ENCODE data around the gene PIWIL1.

PIWIL1 gene

GRCh38 chr12:130347588-130347987, 9.9 kb downstream of the PIWIL1 start:
- DNase-seq = no peak
- no peak for TF ChIP-seq CTCF (IDR thresholded peaks at IDR 0.05)
- Mint-ChIP-seq H3K27me3 (ENCODE audit: low read depth, poor library complexity) (peaks cover 12% of the 10 kb centered on the region), H3K9me3 (no peaks in the 10 kb centered on the region), H3K4me3 (no peak overlapping the region), H3K27ac (no peak overlapping the region), H3K36me3 (ENCODE audit: low read depth) (no peaks in the 10 kb centered on the region), H3K4me1 (peaks cover 16% of the 10 kb centered on the region)

- Mint-ChIP-seq H3K36me3 (ENCODE audit: low read depth) (no peaks in the 10 kb centered on the region), H3K27ac (no peak overlapping the region), H3K27me3 (ENCODE audit: low read depth, poor library complexity) (peaks cover 20% of the 10 kb centered on the region), H3K4me3 (no peak overlapping the region), H3K9me3 (no peaks in the 10 kb centered on the region), H3K4me1 (peaks cover 28% of the 10 kb centered on the region)
- no peak for DNase-seq
- no peak for TF ChIP-seq CTCF (IDR thresholded peaks at IDR 0.05)
Observed at GRCh38 chr12:130350715-130351114, 13.0 kb downstream of the PIWIL1 start.

GRCh38 chr12:130351326-130351725, 13.6 kb downstream of the PIWIL1 start:
- H3K27ac Mint-ChIP-seq = no peak overlapping the region
- H3K9me3 Mint-ChIP-seq = no peaks in the 10 kb centered on the region
- peaks cover 32% of the 10 kb centered on the region for H3K4me1 Mint-ChIP-seq
- no peak for TF ChIP-seq CTCF (IDR thresholded peaks at IDR 0.05)
- no peak overlapping the region for H3K4me3 Mint-ChIP-seq
- no peak for DNase-seq
- H3K27me3 Mint-ChIP-seq (ENCODE audit: low read depth, poor library complexity) = peaks cover 20% of the 10 kb centered on the region
- no peaks in the 10 kb centered on the region for H3K36me3 Mint-ChIP-seq (ENCODE audit: low read depth)

- Mint-ChIP-seq H3K36me3 (ENCODE audit: low read depth) (no peaks in the 10 kb centered on the region), H3K4me3 (no peak overlapping the region), H3K9me3 (no peaks in the 10 kb centered on the region), H3K27ac (no peak overlapping the region), H3K4me1 (peaks cover 50% of the 10 kb centered on the region), H3K27me3 (ENCODE audit: low read depth, poor library complexity) (peaks cover 23% of the 10 kb centered on the region)
- no peak for DNase-seq
- no peak for TF ChIP-seq CTCF (IDR thresholded peaks at IDR 0.05)
Observed at GRCh38 chr12:130353081-130353480, 15.4 kb downstream of the PIWIL1 start.

GRCh38 chr12:130354407-130354806, 16.7 kb downstream of the PIWIL1 start:
- no peak overlapping the region for H3K4me3 Mint-ChIP-seq

More at GRCh38 chr12:130354407-130354806, 16.7 kb downstream of the PIWIL1 start:
- Mint-ChIP-seq H3K9me3 (no peaks in the 10 kb centered on the region), H3K27ac (no peak overlapping the region), H3K4me1 (peaks cover 61% of the 10 kb centered on the region), H3K36me3 (ENCODE audit: low read depth) (no peaks in the 10 kb centered on the region), H3K27me3 (ENCODE audit: low read depth, poor library complexity) (peaks cover 25% of the 10 kb centered on the region)
- DNase-seq = no peak
- TF ChIP-seq CTCF (IDR thresholded peaks at IDR 0.05) = no peak
